HT1080 (cell line): ENCODE results near the gene KIF16B. TPM values are rescaled to one million over a fixed set of nuclear protein-coding genes. Genes with fewer than 3 reads are reported as not detected.

Experiments
- total RNA-seq: library from RNA; depleted of rRNA; stranded (reverse); fragments of >200 nt; shearing (Covaris generic); gene quantifications from 2 replicates; pipeline ENCODE4 v1.2.3, GENCODE V29; 2014; rRNA removed

KIF16B gene
- total RNA-seq, 1 experiment from 2014 or later = 1.9 TPM

Other genes with a start within 250 kb of the KIF16B start
- 144 and 149 TPM in 2 replicates for gene SNRPB2, start 156.6 kb upstream of the KIF16B start, total RNA-seq
- not detected in 2 replicates for gene OTOR, start 174.9 kb upstream of the KIF16B start, total RNA-seq